HG03432 (cell line): ENCODE measurements around the gene GPC5.
"Not testable (repeated sequence)": the region's sequence is repeated elsewhere in the genome, so short reads cannot be mapped to it uniquely, and the experiment has no call there.

Experiments used
- ATAC-seq: cut with Tn5 transposase; IDR thresholded peaks from one replicate; pipeline ENCODE4 v1.9.1; 2021; ENCODE audit warnings: mild to moderate bottlenecking, moderate library complexity; ENCODE audit not compliant: unreplicated experiment

Gene GPC5

GRCh38 chr13:92413452-92413851, 1015.0 kb downstream of the GPC5 start:
- no peak for ATAC-seq

GRCh38 chr13:92414851-92415250, 1016.4 kb downstream of the GPC5 start:
- ATAC-seq: no peak

GRCh38 chr13:92415781-92416180, 1017.4 kb downstream of the GPC5 start:
- no peak for ATAC-seq

GRCh38 chr13:92418818-92419412, 1020.5 kb downstream of the GPC5 start:
- ATAC-seq: no peak

GRCh38 chr13:92429231-92429630, 1030.8 kb downstream of the GPC5 start:
- no peak for ATAC-seq

- ATAC-seq: no peak
These were observed 1035.0 kb downstream of the GPC5 start for GRCh38 chr13:92433386-92433785.

- no peak for ATAC-seq
These were observed 1035.5 kb downstream of the GPC5 start for GRCh38 chr13:92433963-92434362.

- no peak for ATAC-seq
These were observed 1038.5 kb downstream of the GPC5 start for GRCh38 chr13:92436924-92437323.

- ATAC-seq: no peak
These were observed 1045.8 kb downstream of the GPC5 start for GRCh38 chr13:92444244-92444643.

GRCh38 chr13:92451060-92451459, 1052.6 kb downstream of the GPC5 start:
- no peak for ATAC-seq

- ATAC-seq: no peak
These were observed 1054.4 kb downstream of the GPC5 start for GRCh38 chr13:92452840-92453239.

- ATAC-seq: no peak
These were observed 1060.9 kb downstream of the GPC5 start for GRCh38 chr13:92459306-92459705.

GRCh38 chr13:92460479-92460878, 1062.1 kb downstream of the GPC5 start:
- ATAC-seq: no peak

GRCh38 chr13:92461402-92461801, 1063.0 kb downstream of the GPC5 start:
- no peak for ATAC-seq

GRCh38 chr13:92461831-92462230, 1063.4 kb downstream of the GPC5 start:
- ATAC-seq: no peak

GRCh38 chr13:92463134-92463533, 1064.7 kb downstream of the GPC5 start:
- ATAC-seq: no peak

- no peak for ATAC-seq
These were observed 1075.5 kb downstream of the GPC5 start for GRCh38 chr13:92473765-92474475.

GRCh38 chr13:92480387-92480786, 1082.0 kb downstream of the GPC5 start:
- ATAC-seq: no peak

GRCh38 chr13:92482790-92483189, 1084.4 kb downstream of the GPC5 start:
- ATAC-seq: not testable (repeated sequence)

GRCh38 chr13:92483894-92484293, 1085.5 kb downstream of the GPC5 start:
- no peak for ATAC-seq

- ATAC-seq: no peak
These were observed 1088.8 kb downstream of the GPC5 start for GRCh38 chr13:92487238-92487637.

GRCh38 chr13:92488249-92488852, 1089.9 kb downstream of the GPC5 start:
- no peak for ATAC-seq
